Measurements from ENCODE around the gene CACNB1. TPM values are rescaled to one million over a fixed set of nuclear protein-coding genes. Genes with fewer than 3 reads are reported as not detected.

CACNB1 gene
- total RNA-seq, 2 donors from 2014 or later: 5.4 to 5.8 TPM

- intact Hi-C loops (cut with DNase I): no loop called here
- DNase-seq: no peak
- no peak for ATAC-seq
Measured at GRCh38 chr17:39165841-39166349, 31.6 kb downstream of the CACNB1 start, which contains the start of gene ARL5C. Gene ARL5C, minus strand, starts transcription at chr17:39166161. Its CDS starts 401 bp downstream, at chr17:39165760.

GRCh38 chr17:39165178-39165840 lies 32.2 kb downstream of the CACNB1 start:
- peak in 1 of 2 donors; percentile 9 for ATAC-seq
- intact Hi-C loops (cut with DNase I): no loop called here
- DNase-seq: no peak

GRCh38 chr17:39164675-39165143 lies 32.8 kb downstream of the CACNB1 start:
- DNase-seq (peak; percentile 91), ATAC-seq (peak; percentile 92 to 95)
- intact Hi-C loops (cut with DNase I): no loop called here

DNA sequence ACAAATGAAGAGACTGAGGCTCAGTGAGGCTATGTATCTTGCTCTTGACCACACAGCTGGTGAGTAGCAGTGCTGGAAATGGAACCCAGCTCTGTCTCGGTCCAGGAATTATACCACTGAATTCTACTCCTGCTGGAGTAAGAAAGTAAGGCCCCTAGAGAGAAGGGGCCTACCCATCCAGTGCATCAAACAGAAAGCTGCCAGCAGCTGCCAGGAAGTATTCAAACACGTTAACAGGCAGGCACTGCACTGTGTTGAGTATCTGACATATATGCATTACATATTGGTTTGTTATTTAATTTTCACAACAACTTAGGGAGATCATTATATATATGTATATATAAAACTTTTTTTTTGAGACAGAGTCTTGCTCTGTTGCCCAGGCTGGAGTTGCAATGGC lies 35.5 kb downstream of the CACNB1 start:
- no peak for DNase-seq
- ATAC-seq: no peak
- intact Hi-C loops (cut with DNase I): no loop called here

- intact Hi-C loops (cut with DNase I): loop anchor here in 1 of 2 donors (10.0 kb wide), 1 partner anchor 294 kb away; no protein-coding TSS in a partner anchor
- DNase-seq (no peak), ATAC-seq (no peak)
Measured at GRCh38 chr17:39158623-39159022, 38.8 kb downstream of the CACNB1 start.

- DNase-seq (no peak), ATAC-seq (no peak)
- intact Hi-C loops (cut with DNase I): loop anchor here in 1 of 2 donors (10.0 kb wide), 1 partner anchor 292 kb away; no protein-coding TSS in a partner anchor
Measured at GRCh38 chr17:39156491-39156890, 41.0 kb downstream of the CACNB1 start.

DNA sequence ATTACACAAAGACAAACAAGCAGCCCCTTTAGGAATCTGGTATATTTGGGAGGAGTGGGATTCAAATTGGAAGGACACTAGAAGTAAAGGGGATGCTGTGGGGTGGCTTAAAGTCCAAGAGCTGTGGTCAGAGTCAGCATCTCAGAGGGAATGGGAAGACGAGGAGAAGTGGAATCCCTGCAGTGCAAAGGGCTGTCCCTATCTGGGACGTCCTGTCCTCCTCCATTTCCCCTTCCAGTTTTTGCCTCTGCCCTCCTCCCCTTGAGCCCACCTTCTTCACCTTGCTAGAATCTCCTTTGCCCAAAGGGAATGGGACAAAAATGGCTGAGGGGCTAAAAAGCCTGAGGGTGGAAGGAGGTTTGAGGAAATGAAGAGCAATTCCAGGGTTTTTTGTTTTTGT lies 41.8 kb downstream of the CACNB1 start:
- intact Hi-C loops (cut with DNase I): loop anchor here in 1 of 2 donors (10.0 kb wide), 1 partner anchor 291 kb away; no protein-coding TSS in a partner anchor
- DNase-seq (no peak), ATAC-seq (no peak)

DNA sequence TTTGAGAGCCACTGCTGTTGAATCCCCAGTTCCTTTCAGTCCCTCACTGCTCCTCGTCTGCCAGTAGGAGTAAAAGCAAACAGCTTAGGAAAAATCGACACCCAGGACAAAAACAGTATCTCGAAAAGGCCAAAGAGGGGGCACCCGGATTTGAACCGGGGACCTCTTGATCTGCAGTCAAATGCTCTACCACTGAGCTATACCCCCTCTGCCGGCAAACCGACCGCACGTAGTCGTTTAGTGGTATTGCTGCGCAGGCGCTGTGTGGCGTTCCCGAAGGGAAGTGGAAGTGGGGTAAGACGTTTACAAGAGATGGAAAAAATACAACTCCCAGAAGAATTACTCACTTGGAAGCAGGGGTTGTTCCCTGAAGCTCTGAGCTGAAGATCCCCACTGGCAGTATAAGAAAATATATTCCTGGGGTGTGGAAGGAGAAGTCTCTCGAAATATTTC lies 43.8 kb downstream of the CACNB1 start:
- peak; percentile 87 for DNase-seq
- peak; percentile 87 to 92 for ATAC-seq
- intact Hi-C loops (cut with DNase I): loop anchor here (2.0 to 10.0 kb wide), 5 partner anchors 86 to 401 kb away; partner anchors contain the start of gene PSMB3 (in 1 of the 2)

- DNase-seq (no peak), ATAC-seq (peak in 1 of 2 donors; percentile 24)
- intact Hi-C loops (cut with DNase I): loop anchor here (2.0 to 10.0 kb wide), 5 partner anchors 85 to 400 kb away; partner anchors contain the start of gene PSMB3 (in 1 of the 2)
Measured at GRCh38 chr17:39151943-39152818, 45.3 kb downstream of the CACNB1 start.

- ATAC-seq (no peak), DNase-seq (no peak)
- intact Hi-C loops (cut with DNase I): loop anchor here (5.0 to 10.0 kb wide), 4 partner anchors 84 to 399 kb away; partner anchors contain the start of gene PSMB3 (in 1 of the 2)
Measured at GRCh38 chr17:39151150-39151942, 46.1 kb downstream of the CACNB1 start, which contains the start of gene PLXDC1. Gene PLXDC1, minus strand, starts transcription at chr17:39151637. Its CDS starts 200 bp downstream, at chr17:39151437.

DNA sequence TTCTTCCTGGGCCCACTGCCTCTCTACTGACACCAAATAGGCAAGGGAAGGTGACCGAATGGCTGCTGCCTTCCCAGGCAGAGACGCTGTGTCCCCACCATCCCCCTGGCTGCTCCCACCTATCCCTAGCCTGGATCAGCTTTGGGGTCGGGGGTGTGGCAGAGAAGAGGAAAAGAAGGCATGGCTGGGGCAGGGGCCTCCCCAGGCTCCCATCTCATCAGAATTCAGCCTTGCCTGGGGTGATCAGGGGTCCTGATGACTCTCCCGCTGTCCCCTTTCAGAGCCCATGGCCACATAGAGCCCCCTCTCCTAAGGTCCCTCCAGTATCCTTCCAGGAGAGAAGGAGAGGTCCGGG lies 46.7 kb downstream of the CACNB1 start:
- intact Hi-C loops (cut with DNase I): loop anchor here (5.0 to 10.0 kb wide), 4 partner anchors 83 to 398 kb away; partner anchors contain the start of gene PSMB3 (in 1 of the 2)
- DNase-seq (no peak), ATAC-seq (no peak)

GRCh38 chr17:39150104-39150634 lies 47.3 kb downstream of the CACNB1 start:
- DNase-seq (no peak), ATAC-seq (no peak)
- intact Hi-C loops (cut with DNase I): loop anchor here (5.0 to 10.0 kb wide), 4 partner anchors 83 to 398 kb away; partner anchors contain the start of gene PSMB3 (in 1 of the 2)

GRCh38 chr17:39147221-39148185 lies 50.0 kb downstream of the CACNB1 start:
- intact Hi-C loops (cut with DNase I): loop anchor here in 1 of 2 donors (10.0 kb wide), 2 partner anchors 73 to 283 kb away; no protein-coding TSS in a partner anchor
- DNase-seq (no peak), ATAC-seq (no peak)

- DNase-seq (no peak), ATAC-seq (no peak)
- intact Hi-C loops (cut with DNase I): loop anchor here in 1 of 2 donors (10.0 kb wide), 2 partner anchors 71 to 281 kb away; no protein-coding TSS in a partner anchor
Measured at GRCh38 chr17:39146273-39146672, 51.2 kb downstream of the CACNB1 start.

DNA sequence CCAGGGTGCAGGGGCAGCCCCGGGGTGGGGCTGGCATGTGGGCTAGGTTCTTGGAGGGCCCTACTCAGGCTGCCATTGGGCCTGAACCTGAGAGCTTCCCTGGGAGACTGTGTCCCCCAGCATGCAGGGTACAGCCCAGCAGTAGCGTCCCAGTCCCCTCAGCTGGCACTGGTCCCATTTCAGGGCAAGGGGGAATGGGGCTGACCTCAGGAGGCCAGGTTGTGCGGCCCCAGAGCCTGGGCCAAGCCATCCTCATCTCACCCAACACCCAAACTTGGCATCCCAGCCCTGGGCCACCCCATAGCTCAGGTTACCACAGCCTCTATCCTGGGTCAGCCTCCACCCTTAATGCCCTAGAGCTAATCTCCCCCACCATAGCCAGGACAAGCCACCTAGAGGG lies 52.3 kb downstream of the CACNB1 start:
- ATAC-seq: no peak
- intact Hi-C loops (cut with DNase I): loop anchor here in 1 of 2 donors (10.0 kb wide), 2 partner anchors 70 to 280 kb away; no protein-coding TSS in a partner anchor
- DNase-seq: no peak

GRCh38 chr17:39144416-39144840 lies 53.0 kb downstream of the CACNB1 start:
- intact Hi-C loops (cut with DNase I): loop anchor here in 1 of 2 donors (10.0 kb wide), 2 partner anchors 70 to 280 kb away; no protein-coding TSS in a partner anchor
- ATAC-seq (peak; percentile 84), DNase-seq (peak; percentile 90)

All from left cardiac atrium (tissue), 4 donors.